CD1c-positive myeloid dendritic cell (primary cell): Measurements from ENCODE around the gene INPP1.
"Not testable (repeated sequence)": the region's sequence is repeated elsewhere in the genome, so short reads cannot be mapped to it uniquely, and the experiment has no call there.

Source experiments
- DNase-seq: peaks from one replicate; pipeline ENCODE4 v3.0.0-alpha.2; 2016; ENCODE audit errors: extremely low spot score

Gene INPP1

DNA sequence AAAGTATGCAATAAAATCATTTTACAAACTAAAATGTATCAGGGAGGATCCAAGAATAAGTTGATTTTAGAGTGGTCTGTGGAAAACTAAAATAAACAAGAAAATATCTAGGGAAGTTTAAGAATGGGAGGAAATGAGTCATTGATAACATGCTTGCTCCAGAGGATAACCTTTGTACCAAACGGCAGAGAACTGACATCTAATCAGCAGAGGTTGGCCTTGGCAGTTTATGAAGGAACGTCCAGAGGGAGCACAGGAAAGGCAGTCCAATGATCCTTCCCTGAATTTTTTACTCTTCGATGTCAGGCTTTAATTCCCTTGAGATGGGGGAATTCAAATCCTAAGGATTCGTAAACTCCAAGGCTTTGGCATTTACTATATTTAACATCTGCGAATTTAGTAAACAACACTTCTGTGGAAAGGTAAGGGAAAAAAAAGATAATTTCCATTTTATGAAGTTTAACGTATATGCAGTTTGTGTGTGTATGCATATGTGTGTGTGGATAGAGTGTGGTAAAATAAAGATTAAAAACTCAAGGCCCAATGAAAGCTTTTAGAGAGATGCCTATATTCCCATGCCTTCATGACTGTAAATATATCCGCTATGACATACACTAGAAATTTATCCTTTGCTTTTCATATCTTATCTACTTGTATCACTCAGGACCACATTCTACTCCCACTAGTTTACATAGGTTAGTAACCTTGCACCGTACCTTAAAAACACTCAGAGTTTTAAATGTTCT, 8.7 kb upstream of the INPP1 start:
- DNase-seq = no peak

DNA sequence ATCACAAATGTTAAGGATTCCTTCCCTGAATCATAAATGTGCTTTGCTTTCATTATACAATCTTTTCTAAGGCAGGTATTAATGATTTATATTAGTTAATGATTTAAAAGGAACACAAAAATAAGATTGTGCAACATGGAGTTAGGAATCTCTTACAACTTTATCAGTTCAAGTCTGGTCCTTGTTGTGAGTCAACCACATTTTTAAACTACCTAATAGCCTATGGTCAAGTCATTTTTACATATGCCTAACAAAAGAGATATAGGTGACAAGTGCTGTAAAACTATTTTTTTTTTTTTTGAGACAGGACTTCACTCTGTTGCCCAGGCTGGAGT, 8.2 kb upstream of the INPP1 start:
- DNase-seq = no peak

DNA sequence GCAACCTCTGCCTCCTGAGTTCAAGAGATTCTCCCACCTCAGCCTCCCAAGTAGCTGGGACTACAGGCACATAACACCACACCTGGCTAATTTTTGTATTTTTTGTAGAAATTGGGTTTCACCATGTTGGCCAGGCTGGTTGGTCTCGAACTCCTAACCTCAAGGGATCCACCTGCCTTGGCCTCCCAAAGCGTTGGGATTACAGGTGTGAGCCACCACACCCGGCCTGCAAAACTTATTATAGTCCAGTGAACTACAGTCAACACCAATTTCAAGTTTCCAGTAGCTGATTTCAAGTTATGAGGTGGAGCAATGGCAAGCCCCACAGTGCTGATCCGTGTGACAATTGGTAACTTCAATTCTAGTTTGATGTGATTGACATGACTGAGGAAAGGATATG, 7.8 kb upstream of the INPP1 start:
- not testable (repeated sequence) for DNase-seq

DNA sequence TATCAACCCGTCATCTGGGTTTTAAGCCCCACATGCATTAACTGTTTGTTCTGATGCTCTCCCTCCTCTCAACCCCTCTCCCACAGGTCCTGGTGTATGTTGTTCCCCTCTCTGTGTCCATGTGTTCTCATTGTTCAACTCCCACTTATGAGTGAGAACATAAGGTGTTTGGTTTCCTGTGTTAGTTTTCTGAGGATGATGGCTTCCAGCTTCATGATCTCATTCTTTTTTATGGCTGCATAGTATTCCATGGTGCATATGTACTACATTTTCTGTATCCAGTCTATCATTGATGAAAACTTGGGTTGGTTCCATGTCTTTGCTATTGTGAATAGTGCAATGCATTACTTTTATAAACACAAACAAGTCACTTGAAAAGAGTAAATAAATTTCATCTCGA, 7.0 kb upstream of the INPP1 start:
- DNase-seq = no peak

DNA sequence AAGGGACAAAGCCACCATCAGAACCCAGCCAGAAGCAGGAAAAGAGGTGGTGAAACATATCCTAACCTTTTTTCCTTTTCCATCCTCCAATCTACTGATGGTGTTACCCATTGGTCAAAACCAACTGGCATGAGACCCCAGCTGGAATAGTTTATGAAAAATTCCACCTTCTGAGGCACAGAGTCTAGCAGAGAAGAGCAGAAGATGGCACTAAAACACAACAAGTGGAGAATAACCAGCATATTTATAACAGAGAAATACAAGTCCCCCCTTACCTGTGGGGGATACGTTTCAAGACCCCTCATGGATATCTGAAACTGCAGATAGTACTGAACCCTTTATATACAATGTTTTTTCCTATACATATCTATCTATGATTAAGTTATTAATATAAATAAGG, 4.9 kb upstream of the INPP1 start:
- DNase-seq = no peak

DNA sequence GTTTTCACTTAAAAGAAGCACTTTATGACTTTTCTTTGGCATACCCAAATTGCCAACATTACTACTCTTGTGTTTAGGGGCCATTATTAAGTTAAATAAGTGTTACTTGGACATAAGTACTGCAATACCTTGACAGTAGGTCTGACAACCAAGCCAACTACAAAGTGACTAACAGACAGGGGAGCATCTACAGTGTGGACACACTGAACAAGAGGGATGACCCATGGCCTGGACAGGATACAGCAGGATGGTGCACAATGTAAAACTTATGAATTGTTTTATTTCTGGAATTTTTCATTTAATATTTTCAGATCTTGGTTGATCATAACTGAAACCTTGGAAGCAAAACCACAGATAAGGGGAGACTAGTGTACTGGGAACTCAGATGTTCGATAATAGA, 4.0 kb upstream of the INPP1 start:
- no peak for DNase-seq

DNA sequence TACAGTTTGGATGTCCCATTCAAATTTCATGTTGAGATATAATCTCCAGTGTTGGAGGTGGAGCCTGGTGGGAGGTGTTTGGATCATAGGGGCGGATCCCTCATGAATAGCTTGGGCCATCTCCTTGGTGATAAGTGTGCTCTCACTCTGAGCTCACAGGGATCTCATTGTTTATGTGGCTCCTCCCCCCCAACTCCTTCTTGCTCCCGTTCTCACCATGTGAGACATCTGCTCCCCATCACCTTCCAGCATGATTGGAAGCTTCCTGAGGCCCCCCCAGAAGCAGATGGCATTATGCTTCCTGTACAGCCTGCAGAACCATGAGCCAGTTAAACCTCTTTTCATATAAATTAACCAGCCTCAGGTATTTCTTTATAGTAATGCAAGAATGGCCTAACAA, 3.0 kb upstream of the INPP1 start:
- DNase-seq = no peak

DNA sequence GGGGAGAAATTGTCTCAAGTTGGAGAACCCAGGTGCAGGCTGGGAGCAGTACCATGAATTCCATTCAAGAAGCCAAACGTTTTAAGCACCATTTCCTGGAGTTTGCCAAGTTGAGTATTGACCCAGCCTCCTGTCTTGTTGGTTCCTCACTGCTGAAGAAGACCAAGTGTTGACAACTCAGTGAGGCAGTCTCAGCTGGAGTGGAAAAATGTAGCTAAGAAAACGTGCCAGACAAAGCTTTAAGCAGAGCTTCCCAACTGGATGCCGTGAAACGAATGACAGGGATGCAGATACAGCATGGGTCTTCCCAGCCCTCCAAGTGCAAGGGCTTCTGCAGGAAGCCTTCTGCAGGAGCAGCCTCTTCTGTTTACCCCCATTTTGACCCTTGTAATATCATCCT, 778 bp upstream of the INPP1 start:
- no peak for DNase-seq

DNA sequence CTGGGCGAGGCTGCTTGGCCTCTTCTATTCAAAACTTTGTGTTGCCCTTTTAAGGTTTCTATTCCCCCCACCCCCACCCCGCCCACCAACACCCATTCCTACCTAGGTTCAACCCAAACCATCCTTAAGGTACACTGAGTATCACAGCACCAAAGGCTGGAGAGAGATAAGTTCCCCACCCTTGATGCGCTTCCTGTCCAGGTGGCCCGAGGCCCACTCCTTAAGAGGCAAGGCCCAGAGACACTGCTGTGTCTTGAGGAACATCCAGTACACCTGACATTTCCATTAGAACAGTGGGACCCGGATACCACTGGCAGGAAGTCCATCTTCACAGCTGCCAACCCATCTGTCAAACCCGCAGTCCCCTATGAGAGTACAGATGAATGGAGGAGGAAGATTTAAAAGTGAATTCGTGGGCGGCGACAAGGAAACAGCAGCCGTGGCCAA, 277 bp upstream of the INPP1 start:
- DNase-seq = no peak

DNA sequence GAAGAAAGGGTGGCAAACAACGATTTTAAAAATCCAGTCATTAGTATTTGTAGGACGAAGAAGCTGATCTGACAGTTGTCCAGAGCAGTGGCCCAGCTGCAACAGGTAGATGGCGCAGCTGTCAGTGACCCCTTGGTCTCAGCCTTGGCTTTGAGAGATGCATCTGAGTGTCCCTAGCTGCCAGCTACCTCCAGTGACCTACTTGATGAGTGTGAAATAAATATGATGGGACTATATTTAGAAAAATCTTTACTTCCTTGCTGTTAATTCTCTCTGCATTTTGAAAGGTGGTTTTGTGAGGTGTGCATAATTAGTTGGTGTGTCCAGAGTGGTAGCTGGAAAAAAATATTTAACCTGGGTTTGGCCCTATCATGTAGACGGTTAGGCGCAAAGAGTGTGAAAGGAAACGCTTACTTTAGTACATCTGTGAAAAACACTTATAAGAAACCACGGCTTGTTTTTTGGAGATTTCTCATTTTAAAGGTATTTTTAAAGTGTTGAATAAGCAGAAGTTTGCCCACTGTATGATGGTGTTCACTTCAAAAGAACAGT, 963 bp downstream of the INPP1 start:
- no peak for DNase-seq

DNA sequence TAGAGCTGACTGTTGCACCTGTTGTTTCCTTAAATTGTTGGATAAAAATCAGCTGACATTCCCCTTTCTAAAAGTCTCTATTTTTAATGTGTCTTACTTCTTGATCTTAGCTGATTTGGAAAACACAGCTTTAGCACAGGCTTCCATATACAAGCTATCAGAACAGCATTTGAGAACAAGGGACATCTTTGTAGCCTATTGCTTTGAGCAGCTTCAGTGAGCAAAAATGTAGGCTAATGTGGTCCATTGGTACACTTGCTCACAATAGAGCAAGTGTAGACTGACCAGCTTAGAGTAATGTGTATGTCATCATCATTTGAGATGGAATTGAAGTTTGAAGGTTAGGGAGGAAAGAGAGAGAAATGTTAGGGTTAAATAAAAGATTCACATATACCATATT, 7.0 kb downstream of the INPP1 start:
- no peak for DNase-seq

DNA sequence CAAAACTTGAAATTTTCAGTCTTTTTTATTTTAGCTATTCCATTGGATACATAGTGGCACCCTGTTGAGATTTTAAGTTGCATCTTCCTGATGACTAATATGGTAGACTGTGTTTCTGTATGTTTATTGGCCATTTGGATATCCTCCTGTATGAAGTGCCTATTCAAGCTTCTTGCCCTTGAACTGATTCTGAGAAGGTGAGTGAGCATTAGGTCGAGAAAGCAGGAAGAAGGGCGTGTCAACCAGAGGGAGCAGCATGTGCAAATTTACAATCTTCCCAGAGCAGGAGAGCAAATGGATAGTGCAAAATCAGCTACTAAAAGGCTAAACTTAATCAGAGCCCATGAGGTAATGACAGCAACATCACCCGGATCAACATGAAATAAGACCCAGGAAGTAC, 8.6 kb downstream of the INPP1 start:
- no peak for DNase-seq

DNA sequence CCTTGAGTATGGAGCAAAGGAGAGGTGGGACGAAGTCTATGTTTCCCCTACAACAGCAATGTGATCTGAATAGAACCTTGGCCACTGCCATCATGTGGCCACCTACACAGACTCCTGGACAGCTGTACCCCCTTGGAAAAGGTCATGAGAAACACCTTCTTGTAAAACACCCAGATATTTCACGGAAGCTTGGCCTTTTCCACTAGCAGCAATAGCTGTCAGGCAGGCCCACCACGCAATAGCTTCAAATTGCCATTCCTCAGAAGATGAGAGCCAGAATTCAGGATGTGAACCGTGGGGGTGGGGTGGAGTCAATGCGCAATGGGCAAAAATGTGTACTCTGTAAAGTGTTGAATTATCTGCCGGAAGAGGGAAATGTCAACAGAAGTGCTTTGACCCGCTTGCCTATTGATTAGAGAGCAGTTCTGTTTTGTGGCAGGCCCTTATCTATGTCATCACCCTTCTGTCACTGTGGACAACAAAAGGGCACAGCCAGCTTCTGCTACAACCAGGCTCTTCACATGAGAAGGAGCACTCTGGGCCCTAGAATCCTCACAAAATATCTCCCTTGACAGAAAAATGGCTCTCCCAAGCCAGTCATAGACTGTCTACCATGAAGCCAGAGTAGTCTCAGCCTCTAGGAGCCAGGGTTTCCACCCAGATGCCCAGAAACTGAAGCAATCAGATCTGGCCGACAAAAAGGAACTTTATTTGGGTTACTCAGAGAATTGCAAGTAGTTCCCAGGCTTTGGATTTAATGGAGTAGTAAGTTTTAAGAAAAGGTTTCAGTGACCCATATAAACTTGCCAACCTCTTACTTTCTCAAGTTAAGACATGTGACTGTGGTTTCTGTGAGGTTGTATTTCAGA, 9.5 kb downstream of the INPP1 start:
- DNase-seq = no peak

DNA sequence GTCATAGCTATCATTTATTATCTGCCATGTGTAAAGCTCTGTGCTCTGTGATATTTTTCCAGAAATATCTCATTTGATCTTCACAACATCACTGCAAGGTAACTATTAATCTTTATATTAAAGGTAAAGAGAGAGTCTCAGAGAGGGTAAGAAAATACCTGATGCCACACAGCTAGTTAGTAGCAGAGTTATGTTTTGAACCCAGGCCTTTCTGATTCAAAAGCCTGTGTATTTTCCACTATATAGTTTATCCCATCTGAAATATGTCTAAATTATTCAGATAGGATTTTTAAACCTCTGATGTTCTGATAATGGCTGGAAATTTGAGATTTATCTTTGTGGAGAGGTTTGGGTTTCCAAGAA, 10.1 kb downstream of the INPP1 start:
- no peak for DNase-seq

DNA sequence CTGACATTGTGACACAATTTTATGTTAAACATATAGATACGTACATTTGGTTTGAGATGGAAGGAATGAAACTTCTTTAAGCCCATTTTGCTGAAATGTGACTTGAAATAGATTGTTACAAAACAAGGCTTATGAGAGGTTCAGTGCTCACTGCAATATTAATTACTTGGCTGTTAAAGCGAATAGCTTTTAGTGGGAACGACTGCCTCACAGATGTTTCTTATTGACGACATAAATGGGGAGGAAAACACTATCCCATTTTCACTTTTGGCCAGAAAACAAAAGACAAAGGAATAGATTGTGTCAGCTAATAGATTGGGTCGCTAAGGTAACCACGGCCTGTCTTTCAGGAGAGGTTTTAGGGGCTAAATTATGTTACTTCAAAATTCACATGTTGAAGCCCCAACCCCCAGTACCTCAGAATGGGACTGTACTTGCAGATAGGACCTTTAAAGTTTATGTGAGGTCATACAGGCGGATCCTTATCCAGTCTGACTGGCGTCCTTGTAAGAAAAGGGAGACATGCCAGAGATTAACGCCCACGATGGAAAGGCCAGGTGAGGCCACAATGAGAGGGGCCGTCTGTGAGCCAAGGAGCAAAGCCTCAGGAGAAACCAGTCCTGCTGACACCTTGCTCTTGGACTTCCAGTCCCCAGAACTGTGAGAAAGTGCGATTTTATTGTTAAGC, 10.8 kb downstream of the INPP1 start:
- DNase-seq = no peak

DNA sequence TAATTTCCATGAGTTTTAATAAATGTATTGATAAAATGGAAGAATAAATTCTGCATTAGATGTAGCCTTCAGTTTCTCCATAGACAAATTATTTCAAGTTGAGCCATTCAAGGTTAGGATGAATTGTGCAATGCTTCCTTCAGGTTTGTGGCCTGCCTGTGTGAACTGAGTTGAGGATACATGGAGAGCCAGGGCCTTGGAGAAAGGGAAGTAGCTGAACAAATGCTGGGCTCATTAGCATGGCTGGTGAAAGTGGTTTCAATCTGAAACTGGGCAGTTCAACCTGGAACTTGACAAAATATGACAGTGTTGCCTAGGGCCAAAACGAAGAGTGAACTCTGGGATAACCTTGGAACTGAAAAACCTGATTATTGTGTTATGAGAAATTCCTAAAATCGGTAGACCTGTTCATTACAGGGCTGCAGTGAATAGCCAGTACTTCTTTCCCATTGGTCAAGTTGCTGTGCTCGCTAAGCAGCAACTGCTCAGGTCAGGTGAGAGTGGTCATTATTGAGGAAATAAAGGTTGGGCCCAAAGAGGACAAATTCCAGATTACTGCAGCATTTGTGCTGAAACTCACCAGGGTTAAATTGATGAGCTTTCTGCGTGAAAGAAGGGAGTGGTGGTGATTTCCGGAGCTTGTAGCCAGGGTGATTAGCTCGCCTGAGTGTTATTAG, 12.7 kb downstream of the INPP1 start:
- peak; percentile 39 for DNase-seq

DNA sequence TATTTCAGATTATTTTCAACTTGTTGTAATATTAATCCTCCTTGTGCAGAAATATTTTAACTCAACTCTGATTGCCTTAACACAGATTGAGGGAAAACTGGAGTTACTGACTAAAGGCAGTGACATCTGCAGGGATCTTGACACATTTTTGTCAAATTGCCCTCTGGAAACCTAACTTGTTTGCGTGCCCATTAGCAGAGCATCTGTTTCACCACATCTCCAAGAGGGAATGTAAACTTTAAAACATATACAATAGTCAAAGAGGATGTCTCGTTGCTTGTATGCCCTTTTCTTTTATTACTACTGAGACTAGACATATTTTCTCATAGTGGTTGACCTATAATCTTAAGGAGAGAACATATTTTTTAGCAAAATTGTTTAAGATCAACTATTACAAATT, 14.2 kb downstream of the INPP1 start:
- DNase-seq = no peak

DNA sequence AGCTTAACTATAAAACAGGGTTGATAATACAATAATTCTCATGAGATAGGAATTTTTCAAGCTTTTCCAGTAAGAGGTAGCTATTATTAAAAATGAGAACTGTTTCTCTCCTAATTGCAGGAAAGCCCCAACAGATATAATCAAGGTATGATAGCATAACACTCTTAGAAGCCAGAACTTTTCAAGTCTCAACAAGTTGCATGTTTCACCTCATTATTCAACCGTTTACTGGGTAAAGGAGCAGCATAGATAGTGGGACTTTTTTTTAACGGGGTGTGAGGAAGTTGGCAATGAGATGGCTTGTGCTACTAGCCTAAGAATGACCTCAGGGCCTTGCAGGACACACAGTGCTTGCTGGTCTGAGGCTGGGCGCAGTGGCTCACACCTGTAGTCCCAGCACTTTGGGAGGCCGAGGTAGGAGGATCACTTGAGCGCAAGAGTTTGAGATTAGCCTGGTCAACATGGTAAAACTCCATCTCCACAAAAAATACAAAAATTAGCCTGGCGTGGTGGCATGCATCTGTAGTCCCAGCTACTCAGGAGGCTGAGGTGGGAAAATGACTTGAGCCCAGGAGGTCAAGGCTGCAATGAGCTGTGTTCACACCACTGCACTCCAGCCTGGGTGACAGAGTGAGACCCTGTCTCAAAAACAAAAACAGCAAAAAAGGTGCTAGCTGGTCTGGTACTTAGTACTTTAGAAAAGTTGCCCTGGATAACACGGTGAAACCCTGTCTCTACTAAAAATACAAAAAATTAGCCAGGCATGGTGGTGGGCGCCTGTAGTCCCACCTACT, 15.5 kb downstream of the INPP1 start:
- DNase-seq = not testable (repeated sequence)

DNA sequence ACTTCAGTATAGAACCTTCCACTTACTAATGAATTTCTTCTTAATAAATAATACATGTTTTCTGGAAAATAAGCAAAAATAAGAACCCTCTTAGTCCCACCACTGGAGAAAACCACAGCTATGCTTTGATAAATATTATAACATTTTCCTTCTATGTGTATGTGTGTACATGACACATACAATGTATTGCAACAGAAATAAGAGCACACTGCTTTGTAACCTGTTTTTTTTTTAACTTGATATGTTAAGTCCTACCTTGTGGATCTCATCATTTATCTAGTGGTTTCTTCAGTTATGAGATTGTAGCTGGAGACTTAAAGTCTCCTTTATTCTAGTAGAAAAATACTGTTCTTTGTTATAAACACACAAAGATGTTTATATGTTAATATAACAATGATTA, 17.2 kb downstream of the INPP1 start:
- DNase-seq = no peak

DNA sequence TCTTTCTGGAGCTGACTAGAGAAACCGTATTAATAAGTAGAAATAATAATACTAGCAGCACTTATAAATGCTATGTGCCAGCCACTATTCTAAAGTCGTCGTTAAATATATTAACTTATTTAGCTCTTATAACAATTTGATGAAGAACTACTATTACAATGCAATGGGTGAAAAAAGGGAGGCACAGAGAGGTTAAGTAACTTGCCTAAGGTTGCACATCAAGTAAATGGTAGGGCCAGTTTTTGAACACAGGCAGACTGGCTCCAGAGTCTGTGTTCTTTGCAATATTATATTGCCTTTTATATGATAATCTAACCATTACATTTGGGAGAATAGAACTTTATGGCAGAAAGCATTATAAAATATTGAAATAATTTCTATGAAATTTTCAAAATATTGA, 17.6 kb downstream of the INPP1 start:
- DNase-seq = no peak

DNA sequence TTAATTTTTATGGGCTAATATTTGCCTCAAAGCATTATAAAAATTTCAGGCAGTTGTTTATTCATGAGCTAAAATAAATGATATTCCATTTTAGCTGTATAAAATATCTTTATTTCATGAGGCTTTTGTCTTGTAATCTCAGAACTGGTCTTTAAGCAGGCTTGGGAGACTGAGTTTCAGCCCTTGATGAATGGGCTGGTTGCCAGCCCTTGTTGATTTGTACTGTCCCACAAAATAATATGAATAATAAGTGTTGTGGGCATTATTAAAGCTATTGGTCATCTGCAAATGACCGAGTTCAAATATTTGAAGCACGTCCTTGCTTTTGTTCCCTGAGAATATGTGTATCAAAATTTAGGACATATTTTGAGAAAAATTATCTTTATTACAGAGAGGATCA, 18.2 kb downstream of the INPP1 start:
- no peak for DNase-seq
